Activated CD4-positive, alpha-beta T cell treated with anti-CD3 and anti-CD28 coated beads, Interleukin-2, amount 50 U/mL, for 24 hours (primary cell): ENCODE data around the gene SORCS1.

ENCODE experiments used
- DNase-seq, 2 donors: peaks; one replicate each; pipeline ENCODE4 v3.0.0-alpha.2; 2020; ENCODE audit warnings: low read depth in 1 of 2, low spot score in 1 of 2

Gene SORCS1

GRCh38 chr10:106904209-106904608 lies 260.3 kb downstream of the SORCS1 start:
- no peak for DNase-seq

- no peak for DNase-seq
These were observed 261.3 kb downstream of the SORCS1 start for GRCh38 chr10:106903180-106903579.

GRCh38 chr10:106900016-106900652 lies 264.4 kb downstream of the SORCS1 start:
- DNase-seq = no peak

- no peak for DNase-seq
These were observed 266.1 kb downstream of the SORCS1 start for GRCh38 chr10:106898446-106898845.

GRCh38 chr10:106897719-106898118 lies 266.8 kb downstream of the SORCS1 start:
- no peak for DNase-seq

- no peak for DNase-seq
These were observed 269.8 kb downstream of the SORCS1 start for GRCh38 chr10:106894692-106895091.

GRCh38 chr10:106877574-106877973 lies 286.9 kb downstream of the SORCS1 start:
- no peak for DNase-seq

GRCh38 chr10:106874604-106874889 lies 290.0 kb downstream of the SORCS1 start:
- DNase-seq = no peak

- DNase-seq = no peak
These were observed 290.5 kb downstream of the SORCS1 start for GRCh38 chr10:106873770-106874603.

GRCh38 chr10:106872176-106872575 lies 292.3 kb downstream of the SORCS1 start:
- no peak for DNase-seq

- DNase-seq = no peak
These were observed 298.2 kb downstream of the SORCS1 start for GRCh38 chr10:106866244-106866845.

- DNase-seq = no peak
These were observed 300.5 kb downstream of the SORCS1 start for GRCh38 chr10:106864031-106864430.

- DNase-seq = no peak
These were observed 301.0 kb downstream of the SORCS1 start for GRCh38 chr10:106863549-106863948.

- DNase-seq = no peak
These were observed 304.4 kb downstream of the SORCS1 start for GRCh38 chr10:106859892-106860652.

GRCh38 chr10:106857728-106858127 lies 306.8 kb downstream of the SORCS1 start:
- DNase-seq = no peak

GRCh38 chr10:106857213-106857612 lies 307.3 kb downstream of the SORCS1 start:
- DNase-seq = no peak

GRCh38 chr10:106836933-106837663 lies 327.4 kb downstream of the SORCS1 start:
- DNase-seq = no peak

- DNase-seq = no peak
These were observed 331.7 kb downstream of the SORCS1 start for GRCh38 chr10:106832846-106833245.

- DNase-seq = no peak
These were observed 334.0 kb downstream of the SORCS1 start for GRCh38 chr10:106830471-106830870.

- DNase-seq = no peak
These were observed 334.5 kb downstream of the SORCS1 start for GRCh38 chr10:106830006-106830405.

GRCh38 chr10:106826716-106827115 lies 337.8 kb downstream of the SORCS1 start:
- DNase-seq = no peak
